K562 (cell line): ENCODE data around the gene STON2. TPM values are rescaled to one million over a fixed set of nuclear protein-coding genes. Genes with fewer than 3 reads are reported as not detected.

ENCODE experiments used
- ATAC-seq: fragments of 200-7000 bp; cut with Tn5 transposase; 3 replicates; pipeline ENCODE4 v1.9.1; 2020; ENCODE audit warnings: moderate library complexity
- BruUV-seq: library from RNA; stranded (reverse); fragments of 400-500 nt; replicated peaks from 2 replicates; lab custom pipeline; 2021; lab: Mats Ljungman, UMichigan
- CTCF ChIA-PET: fragments of 300-600 bp; formaldehyde crosslinking; extraction: SDS; loops from one replicate; lab custom pipeline; 2021; ENCODE audit warnings: low intra/inter-chr PET ratio; lab: Yijun Ruan, JAX
- POLR2A ChIA-PET: fragments of 300-600, 350-650 bp; sonication (Branson Sonifier 250); formaldehyde crosslinking; extraction: SDS; loops from one replicate; lab custom pipeline; 2021; ENCODE audit warnings: antibody characterized with exemption, inconsistent platforms; lab: Yijun Ruan, JAX
- DNase-seq, 4 experiments: peaks; one replicate each; pipeline versions ENCODE4 v3.0.0 to v3.0.0-alpha.2; 2011 to 2018; ENCODE audit warnings: low spot score in 3 of 4, mixed read lengths in 3 of 4; ENCODE audit errors: extremely low read depth in 1 of 4
- FAIRE-seq: peaks from 2 replicates; lab custom pipeline; 2011; peaks lifted over from hg19 to GRCh38; lab: Jason Lieb, UNC
- H2AFZ ChIP-seq: 2 replicates; pipeline ENCODE4 v1.6.0; 2011; ENCODE audit warnings: low read depth, low read length, control low read depth, inconsistent platforms
- H3K27ac ChIP-seq: fragments of 200-600 bp; 3 replicates; pipeline ENCODE4 v1.8.0; 2011; ENCODE audit warnings: low read depth, mild to moderate bottlenecking, control low read depth, inconsistent platforms, low read length, moderate library complexity, mixed read lengths; ENCODE audit errors: extremely low read depth
- H3K27me3 ChIP-seq, 2 experiments: fragments of 300-600 bp in 1 of 2; 2 replicates in 1 of 2; 3 replicates in 1 of 2; pipeline versions ENCODE4 v1.6.0 to v1.8.0; 2011; ENCODE audit warnings: inconsistent platforms in 2 of 2, low read length in 2 of 2, mild to moderate bottlenecking in 1 of 2, mixed read lengths in 1 of 2, moderate library complexity in 1 of 2; ENCODE audit not compliant: control insufficient read depth in 2 of 2, insufficient read depth in 2 of 2
- H3K36me3 ChIP-seq: fragments of 300-600 bp; 3 replicates; pipeline ENCODE4 v1.8.0; 2011; ENCODE audit warnings: mild to moderate bottlenecking, low read length, inconsistent platforms; ENCODE audit not compliant: control insufficient read depth, insufficient read depth
- H3K4me1 ChIP-seq, 2 experiments: fragments of 200-600 bp in 1 of 2; replicated peaks in 1 of 2; 2 replicates in 1 of 2; 3 replicates in 1 of 2; pipeline versions ENCODE4 v1.5.1 to v1.8.0; 2011; ENCODE audit warnings: inconsistent platforms in 2 of 2, low read length in 2 of 2, mild to moderate bottlenecking in 1 of 2, mixed read lengths in 1 of 2, moderate library complexity in 1 of 2; ENCODE audit not compliant: control insufficient read depth in 2 of 2, insufficient read depth in 2 of 2
- H3K4me2 ChIP-seq: 2 replicates; pipeline ENCODE4 v1.6.1; 2011; ENCODE audit warnings: low read length, control low read depth, inconsistent platforms, mixed read lengths; ENCODE audit not compliant: insufficient read depth
- H3K4me3 ChIP-seq: fragments of 200-600 bp; sonication (generic), shearing (Covaris generic); 2 replicates; pipeline ENCODE4 v1.5.1; 2016; ENCODE audit warnings: control low read depth, inconsistent platforms
- H3K79me2 ChIP-seq: fragments of 200-600 bp; 3 replicates; pipeline ENCODE4 v1.8.0; 2011; ENCODE audit warnings: low read length, inconsistent platforms; ENCODE audit not compliant: control insufficient read depth, insufficient read depth
- H3K9ac ChIP-seq, 2 experiments: 2 replicates each; pipeline versions ENCODE4 v1.6.0 to v1.6.1; 2011; ENCODE audit warnings: low read depth in 2 of 2, low read length in 2 of 2, control low read depth in 1 of 2, inconsistent platforms in 1 of 2, mild to moderate bottlenecking in 1 of 2, mixed read lengths in 1 of 2; ENCODE audit not compliant: insufficient read depth in 1 of 2
- H3K9me1 ChIP-seq: one replicate; pipeline ENCODE4 v1.6.0; 2011; ENCODE audit warnings: inconsistent platforms, mild to moderate bottlenecking, low read length, moderate library complexity; ENCODE audit not compliant: control insufficient read depth, insufficient read depth
- H3K9me3 ChIP-seq: replicated peaks from 2 replicates; pipeline ENCODE4 v1.5.1; 2011; ENCODE audit warnings: low read depth, low read length, inconsistent platforms; ENCODE audit not compliant: control insufficient read depth, insufficient read depth
- H4K20me1 ChIP-seq: replicated peaks from 2 replicates; pipeline ENCODE4 v1.6.1; 2011; ENCODE audit warnings: low read length, inconsistent platforms, mixed read lengths; ENCODE audit not compliant: control insufficient read depth, insufficient read depth
- ARNT ChIP-seq, 2 experiments: fragments of 450-650 bp; IDR thresholded peaks; 2 replicates each; pipeline ENCODE4 v1.6.1; 2016; ENCODE audit warnings: mild to moderate bottlenecking in 1 of 2
- FOS ChIP-seq: IDR thresholded peaks from 3 replicates; pipeline ENCODE4 v1.6.1; 2011; ENCODE audit not compliant: insufficient read length; ENCODE audit errors: extremely low read depth
- RBM22 ChIP-seq: fragments of 200-400 bp; formaldehyde crosslinking; IDR thresholded peaks from 2 replicates; pipeline ENCODE4 v1.6.1; 2018; ENCODE audit warnings: low read length, low read depth; ENCODE audit not compliant: poor library complexity, severe bottlenecking
- SRF ChIP-seq, 2 experiments: fragments of 250-450, 450-650 bp in 1 of 2; sonication (Bioruptor Pico) in 1 of 2; sonication (generic) in 1 of 2; formaldehyde crosslinking; IDR thresholded peaks; 2 replicates each; pipeline versions ENCODE4 v1.5.0 to v1.5.1; 2020 to 2022; ENCODE audit warnings: mild to moderate bottlenecking in 1 of 2, missing genetic modification reagents in 1 of 2
- ZNF316 ChIP-seq: fragments of 450-650 bp; IDR thresholded peaks from 2 replicates; pipeline ENCODE4 v1.6.1; 2016
- WGBS: fragments of 100-300 bp; shearing (Covaris generic); methylation state at CpG from one replicate; pipeline ENCODE4 v1.1.6; 2016; ENCODE audit warnings: low coverage, mixed read lengths; ENCODE audit not compliant: insufficient coverage; ENCODE audit errors: missing lambda C conversion rate; 5-methylcytosine and 5-hydroxymethylcytosine counted together
- in situ Hi-C: fragments of 300-500 bp; cut with MboI; formaldehyde crosslinking; loops from 4 replicates; pipeline ENCODE4 v1.15.0; 2018; ENCODE audit warnings: inconsistent platforms, mixed read lengths
- intact Hi-C: fragments of 100-400 bp; cut with micrococcal nuclease; formaldehyde crosslinking; loops from 2 replicates; pipeline ENCODE4 v1.14.2; 2022
- polyA plus RNA-seq, 8 experiments: library from polyadenylated mRNA; depleted of rRNA in 4 of 8; stranded (reverse) in 5 of 8; unstranded in 3 of 8; fragments of >200 nt; fragmentation: Nextera tagmentation in 2 of 8; fragmentation: Illumina TruSeq in 1 of 8; extraction: Ambion mirVana in 2 of 8; extraction: Trizol in 1 of 8; gene quantifications; 2 replicates each; pipeline versions ENCODE4 v1.2.1 to v1.2.3, GENCODE V29; 2011 to 2014; ENCODE audit warnings: inconsistent platforms in 1 of 8, missing spikeins in 1 of 8
- total RNA-seq, 7 experiments: library from RNA; depleted of rRNA in 6 of 7; stranded (reverse); fragments of >200 nt in 6 of 7; fragmentation: Illumina TruSeq in 2 of 7; extraction: Trizol in 2 of 7; gene quantifications; 2 replicates each; pipeline versions ENCODE4 v1.2.1 to v1.2.3, GENCODE V29; 2011 to 2021; ENCODE audit warnings: low replicate concordance in 1 of 7

The STON2 gene
- total and polyA plus RNA-seq, 9 of the 15 experiments (the other 6 are each of a cell fraction or from before 2014, with no cell fraction given): 7.8 to 99.3 (median 53.5) TPM

DNA sequence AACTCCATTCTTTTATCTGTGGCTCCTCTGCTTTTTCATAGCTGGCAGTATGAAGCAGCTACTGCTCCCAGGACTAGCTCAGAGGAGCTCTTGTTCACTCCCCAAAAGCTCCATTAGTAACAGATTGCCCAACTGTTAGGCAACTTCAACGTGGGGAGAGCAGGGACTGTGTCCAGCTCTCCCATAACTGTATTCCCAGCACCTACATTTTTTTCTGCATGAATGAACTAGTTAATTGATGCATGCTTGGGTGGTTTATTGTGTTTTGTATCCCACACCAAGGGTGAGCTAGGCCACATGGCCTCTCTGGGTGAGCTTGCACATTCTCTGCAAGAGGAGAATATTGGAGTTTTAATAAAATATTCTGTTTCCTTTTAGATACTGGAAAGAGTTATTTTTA, 15.2 kb downstream of the STON2 start:
- Histone ChIP-seq H3K9me3 (no peaks in the 10 kb centered on the region), H3K36me3 (peaks cover 64% of the 10 kb centered on the region; the same call in 2 of the 3 replicates), H3K4me3 (no peak overlapping the region), H2AFZ (no peak overlapping the region), H3K79me2 (peaks cover 2% of the 10 kb centered on the region; the same call in 2 of the 3 replicates), H3K4me1 (no peaks in the 10 kb centered on the region), H4K20me1 (no peaks in the 10 kb centered on the region), H3K27ac (no peak overlapping the region), H3K9me1 (no peaks in the 10 kb centered on the region), H3K9ac (no peak overlapping the region), H3K27me3 (no peaks in the 10 kb centered on the region)
- FAIRE-seq (no peak), DNase-seq (no peak), ATAC-seq (no peak)
- ChIA-PET POLR2A (interaction anchor here (0.6 to 0.9 kb wide), 2 partner anchors 11 to 215 kb away, joined by 3 read pairs; no protein-coding TSS in a partner anchor), CTCF (no interaction called here)
- BruUV-seq: no TSS peak
- WGBS: 40% methylated on average over 1 of the region's 1 CpG
- in situ Hi-C loops: no loop called here
- TF ChIP-seq FOS (no peak), RBM22 (no peak), ARNT (IDR thresholded peaks at IDR 0.05) (no peak), SRF (CRISPR knock-in tag; IDR thresholded peaks at IDR 0.05) (no peak), ZNF316 (no peak)
- TF ChIP-seq, all 486 proteins: peak for 0
- intact Hi-C loops: no loop called here
- H3K4me2 ChIP-seq: no peak overlapping the region
